ACHN (cell line): ENCODE data around the gene PP2D1.
"Not testable (repeated sequence)": the region's sequence is repeated elsewhere in the genome, so short reads cannot be mapped to it uniquely, and the experiment has no call there.

ENCODE experiments used
- DNase-seq: peaks from one replicate; pipeline ENCODE4 v3.0.0-alpha.2; 2015
- in situ Hi-C: cut with HindIII; loops from 2 replicates; pipeline ENCODE4 v1.10.0; 2017; ENCODE audit warnings: low sequenced_read_pairs, low pct_ligation_motif_present, low pct_unique_long_range_greater_than_20kb

The PP2D1 gene

DNA sequence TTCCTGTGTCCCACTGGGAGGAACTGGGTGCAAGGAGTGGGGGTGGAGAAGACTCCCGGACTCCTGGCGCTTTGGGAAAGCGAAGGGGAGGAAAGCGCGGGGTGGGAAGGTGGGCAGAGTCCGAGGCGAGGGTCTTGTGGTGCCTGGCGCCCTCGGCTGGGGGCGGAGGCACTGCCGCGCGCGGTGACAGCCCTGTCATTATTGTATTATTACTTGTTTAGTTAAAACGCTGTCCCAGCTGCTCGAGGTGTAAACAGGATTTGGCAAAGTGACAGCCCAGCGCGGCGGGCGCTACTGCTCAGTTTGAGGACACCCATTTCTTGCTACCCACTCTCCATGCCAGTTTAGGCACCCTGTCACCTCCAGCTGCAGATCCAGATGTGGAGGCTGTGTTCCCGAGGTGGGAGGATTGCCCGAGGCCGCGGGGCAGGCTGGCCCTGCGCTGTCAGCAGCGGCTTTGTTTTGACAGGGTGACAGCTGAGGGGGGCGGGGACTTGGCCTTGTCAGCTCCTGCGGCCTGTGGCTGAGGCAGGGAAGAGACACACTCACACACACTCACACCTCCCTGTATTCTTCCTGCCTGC lies 29.2 kb upstream of the PP2D1 start:
- peak; percentile 48 for DNase-seq
- in situ Hi-C loops, result no loop called here

DNA sequence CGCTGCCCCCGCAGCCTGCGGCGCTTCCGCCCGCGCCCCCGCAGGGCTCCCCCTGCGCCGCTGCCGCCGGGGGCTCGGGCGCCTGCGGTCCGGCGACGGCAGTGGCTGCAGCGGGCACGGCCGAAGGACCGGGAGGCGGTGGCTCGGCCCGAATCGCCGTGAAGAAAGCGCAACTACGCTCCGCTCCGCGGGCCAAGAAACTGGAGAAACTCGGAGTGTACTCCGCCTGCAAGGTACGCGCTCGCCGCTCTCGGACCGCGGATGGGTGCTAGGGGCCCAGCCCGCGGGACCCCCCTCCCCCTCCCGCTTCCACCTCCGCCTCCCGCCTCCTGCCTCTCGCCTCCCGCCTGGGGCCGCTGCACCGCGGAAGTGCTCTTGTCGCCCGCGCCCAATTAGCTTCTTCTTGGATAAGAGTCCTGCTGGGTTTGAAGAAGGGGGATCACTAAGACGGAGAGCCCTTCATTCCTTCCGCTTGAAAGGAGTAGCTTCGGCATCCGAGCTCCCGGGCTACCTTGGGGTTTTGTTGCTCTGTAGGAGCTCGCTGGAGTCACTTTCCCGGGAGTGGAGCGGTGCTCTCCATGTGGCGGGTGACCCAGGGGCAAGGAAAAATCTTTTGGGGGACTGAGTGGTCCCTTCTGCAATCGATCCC lies 28.6 kb upstream of the PP2D1 start:
- in situ Hi-C loops, result no loop called here

DNA sequence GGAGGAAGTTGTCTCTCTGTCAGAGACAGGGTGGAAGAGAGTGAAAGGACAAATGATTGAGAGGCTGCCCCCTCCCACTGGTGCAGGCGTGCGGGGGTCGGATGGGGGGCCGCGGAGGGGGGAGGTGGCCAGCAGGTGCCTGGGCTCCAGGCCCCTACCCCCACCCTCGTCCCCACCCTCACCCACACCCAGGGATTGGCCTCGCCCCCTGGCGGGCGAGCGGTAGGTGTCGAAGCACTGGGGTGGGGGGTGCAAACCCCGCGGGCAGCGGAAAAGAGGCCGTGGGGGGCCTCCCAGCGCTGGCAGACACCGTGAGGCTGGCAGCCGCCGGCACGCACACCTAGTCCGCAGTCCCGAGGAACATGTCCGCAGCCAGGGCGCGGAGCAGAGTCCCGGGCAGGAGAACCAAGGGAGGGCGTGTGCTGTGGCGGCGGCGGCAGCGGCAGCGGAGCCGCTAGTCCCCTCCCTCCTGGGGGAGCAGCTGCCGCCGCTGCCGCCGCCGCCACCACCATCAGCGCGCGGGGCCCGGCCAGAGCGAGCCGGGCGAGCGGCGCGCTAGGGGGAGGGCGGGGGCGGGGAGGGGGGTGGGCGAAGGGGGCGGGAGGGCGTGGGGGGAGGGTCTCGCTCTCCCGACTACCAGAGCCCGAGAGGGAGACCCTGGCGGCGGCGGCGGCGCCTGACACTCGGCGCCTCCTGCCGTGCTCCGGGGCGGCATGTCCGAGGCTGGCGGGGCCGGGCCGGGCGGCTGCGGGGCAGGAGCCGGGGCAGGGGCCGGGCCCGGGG lies 27.9 kb upstream of the PP2D1 start, which contains the start of gene KAT2B:
TSS of gene KAT2B (plus strand) at position 682 of the 783 bp plus-strand sequence. CDS start at position 714, 32 bp downstream.
- in situ Hi-C loops, result no loop called here
- DNase-seq, result peak; percentile 84

More for the DNA sequence above, 28.6 kb upstream of the PP2D1 start:
- DNase-seq, result peak; percentile 71

DNA sequence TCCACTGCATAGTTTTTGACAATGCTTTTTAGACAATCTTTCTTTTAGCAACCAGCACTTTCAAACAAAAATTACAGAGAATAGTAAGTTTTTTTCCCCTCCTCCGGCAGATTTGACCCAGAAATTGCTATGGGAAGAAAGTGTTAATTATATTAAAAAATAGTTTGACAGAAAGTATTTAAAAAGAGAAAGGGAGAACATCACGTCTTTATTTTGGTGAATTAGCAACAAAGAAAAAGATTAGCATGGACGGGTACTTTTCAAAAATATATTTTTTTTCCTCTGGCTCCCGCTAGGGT lies 27.4 kb upstream of the PP2D1 start:
- in situ Hi-C loops, result no loop called here

DNA sequence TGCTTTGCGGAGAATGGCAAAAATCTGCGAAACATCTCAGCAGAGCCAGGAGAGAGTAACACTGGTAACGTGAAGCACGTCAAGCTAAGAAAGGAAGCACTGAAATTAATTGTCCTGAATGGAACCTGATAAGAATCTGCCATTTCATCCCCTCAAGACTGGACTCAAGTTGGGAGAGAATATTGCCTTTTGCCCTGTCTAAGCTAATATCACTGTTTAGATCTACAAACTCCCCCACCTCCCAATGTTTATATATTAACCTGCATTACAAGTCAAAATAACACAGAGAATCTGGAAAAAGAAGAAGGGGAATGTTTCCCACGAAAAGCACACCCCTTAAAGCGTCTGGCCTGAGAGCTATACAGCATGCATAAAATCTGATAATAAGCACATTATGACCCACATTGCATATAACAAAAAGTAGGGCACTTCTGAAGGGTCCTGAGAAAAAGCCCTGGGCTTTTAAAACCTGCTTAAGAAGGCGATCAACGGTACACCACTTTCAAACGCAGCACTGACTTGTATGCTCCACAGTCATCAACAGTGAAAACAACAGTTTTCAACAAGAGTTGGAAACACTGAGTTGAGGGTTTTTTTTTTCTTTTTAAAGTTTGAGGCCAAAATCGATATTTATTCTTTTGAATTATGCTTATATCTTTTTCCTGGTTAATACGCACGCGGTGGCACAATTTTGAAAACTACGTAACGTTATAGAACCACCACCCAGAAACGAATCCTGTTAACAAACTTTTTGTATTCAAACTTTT lies 26.8 kb upstream of the PP2D1 start:
- peak; percentile 9 for DNase-seq
- in situ Hi-C loops, result no loop called here

More for the DNA sequence above, 27.4 kb upstream of the PP2D1 start:
- no peak for DNase-seq

DNA sequence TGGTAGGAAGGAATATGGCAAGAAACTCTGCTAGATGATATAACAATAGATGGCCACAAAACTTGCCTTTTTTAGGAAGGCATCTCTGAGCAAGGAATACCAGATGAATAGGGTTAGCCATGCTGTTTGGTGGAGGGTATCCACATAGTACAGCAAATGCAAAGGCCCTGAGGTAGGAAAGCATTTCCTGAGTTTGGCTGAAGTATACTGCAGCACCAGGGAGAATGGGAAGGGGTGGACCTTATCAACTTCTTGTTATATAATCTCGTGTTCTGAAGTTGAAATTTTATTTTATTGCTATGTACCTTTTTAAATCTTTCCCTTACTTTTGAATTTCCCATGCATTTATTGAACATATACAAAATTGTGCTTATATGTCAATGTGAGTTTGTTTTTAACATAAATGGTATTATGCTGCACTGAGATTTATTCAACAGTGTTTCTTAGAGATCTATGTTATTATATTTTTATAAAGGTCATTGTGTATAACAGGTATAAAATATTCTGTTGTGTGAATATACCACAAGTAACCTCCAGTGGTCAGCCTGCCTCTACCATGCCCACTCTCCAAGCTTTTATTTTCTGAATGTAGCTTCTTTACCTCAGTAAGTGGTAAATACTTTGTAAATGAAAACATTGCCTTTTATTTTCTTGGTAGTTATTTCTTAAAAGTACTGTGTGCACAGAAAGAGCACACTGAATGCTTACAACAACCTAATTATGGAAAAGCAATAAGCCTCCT lies 25.4 kb upstream of the PP2D1 start:
- in situ Hi-C loops, result no loop called here
- no peak for DNase-seq

DNA sequence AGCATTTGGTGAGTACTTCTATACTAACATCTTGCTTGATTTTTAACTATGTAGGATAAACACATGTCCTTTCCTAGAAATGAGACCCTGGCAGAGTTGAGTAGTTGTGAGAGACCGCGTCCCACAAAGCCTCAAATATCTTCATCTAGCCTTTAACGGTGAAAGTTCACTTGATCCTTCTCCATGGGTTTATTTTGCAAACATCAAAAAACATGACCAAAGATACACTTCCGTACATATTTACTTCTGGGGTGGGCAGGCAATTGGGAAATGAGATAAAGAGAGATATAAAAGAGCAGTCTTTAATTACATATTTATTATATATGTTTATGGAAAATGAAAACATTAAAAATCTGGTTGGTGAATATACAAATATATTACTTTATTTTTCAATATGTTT lies 23.0 kb upstream of the PP2D1 start:
- in situ Hi-C loops, result no loop called here

DNA sequence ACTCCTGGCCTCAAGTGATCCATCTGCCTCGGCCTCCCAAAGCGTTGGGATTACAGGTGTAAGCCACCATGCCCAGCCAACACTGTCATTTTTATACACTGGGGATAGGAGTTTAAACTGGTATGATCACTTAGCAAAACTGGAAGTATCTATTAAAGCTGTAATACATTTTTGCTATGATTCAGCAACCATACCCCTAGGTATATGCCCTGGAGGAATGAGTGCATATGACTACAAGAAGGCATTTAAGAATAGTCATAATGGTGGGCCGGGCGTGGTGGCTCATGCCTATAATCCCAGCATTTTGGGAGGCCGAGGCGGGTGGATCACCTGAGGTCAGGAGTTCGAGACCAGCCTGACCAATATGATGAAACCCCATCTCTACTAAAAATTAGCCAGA lies 19.9 kb upstream of the PP2D1 start:
- in situ Hi-C loops, DNase-seq: not testable (repeated sequence)

More for the DNA sequence above, 23.0 kb upstream of the PP2D1 start:
- DNase-seq, result no peak

DNA sequence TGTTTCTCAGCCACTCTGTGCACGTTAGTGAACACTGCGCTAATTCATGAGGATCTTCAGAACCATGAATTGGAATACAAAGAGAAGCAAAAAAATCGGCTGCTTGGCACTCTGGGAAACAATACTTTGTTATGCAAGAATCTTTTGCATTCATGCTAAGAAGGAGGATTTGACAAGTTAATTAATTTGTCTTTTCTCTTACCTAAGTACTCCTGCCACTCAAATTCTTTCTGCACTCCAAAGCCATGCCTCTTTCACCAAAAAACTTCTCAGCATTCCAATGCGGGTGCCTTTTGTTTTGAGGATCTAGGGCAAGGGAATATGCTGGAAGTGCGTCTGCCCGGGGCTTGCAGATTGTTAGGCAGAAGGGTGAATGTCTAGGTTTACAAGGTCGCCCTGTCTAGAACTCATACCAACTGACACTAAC lies 16.9 kb upstream of the PP2D1 start:
- in situ Hi-C loops, result no loop called here
- DNase-seq, result no peak

DNA sequence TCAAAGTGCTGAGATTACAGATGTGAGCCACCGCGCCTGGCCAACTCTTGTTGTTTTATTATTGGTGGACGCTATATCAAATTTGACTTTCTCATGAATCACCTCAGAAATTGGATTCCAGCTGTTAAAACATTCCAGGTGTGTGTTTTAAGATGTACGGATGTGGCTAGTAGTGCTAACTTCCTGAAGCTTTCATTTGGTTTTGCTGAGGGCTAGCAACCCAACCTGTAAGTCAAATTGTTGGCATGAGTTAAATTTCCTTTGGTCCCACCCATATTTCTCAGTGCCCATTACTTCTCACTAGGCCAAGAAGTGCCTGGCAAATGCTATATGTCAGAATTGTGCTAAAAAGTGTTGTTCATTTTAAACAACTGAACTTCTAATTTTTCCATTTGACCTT lies 15.1 kb upstream of the PP2D1 start:
- in situ Hi-C loops, result no loop called here
- no peak for DNase-seq

DNA sequence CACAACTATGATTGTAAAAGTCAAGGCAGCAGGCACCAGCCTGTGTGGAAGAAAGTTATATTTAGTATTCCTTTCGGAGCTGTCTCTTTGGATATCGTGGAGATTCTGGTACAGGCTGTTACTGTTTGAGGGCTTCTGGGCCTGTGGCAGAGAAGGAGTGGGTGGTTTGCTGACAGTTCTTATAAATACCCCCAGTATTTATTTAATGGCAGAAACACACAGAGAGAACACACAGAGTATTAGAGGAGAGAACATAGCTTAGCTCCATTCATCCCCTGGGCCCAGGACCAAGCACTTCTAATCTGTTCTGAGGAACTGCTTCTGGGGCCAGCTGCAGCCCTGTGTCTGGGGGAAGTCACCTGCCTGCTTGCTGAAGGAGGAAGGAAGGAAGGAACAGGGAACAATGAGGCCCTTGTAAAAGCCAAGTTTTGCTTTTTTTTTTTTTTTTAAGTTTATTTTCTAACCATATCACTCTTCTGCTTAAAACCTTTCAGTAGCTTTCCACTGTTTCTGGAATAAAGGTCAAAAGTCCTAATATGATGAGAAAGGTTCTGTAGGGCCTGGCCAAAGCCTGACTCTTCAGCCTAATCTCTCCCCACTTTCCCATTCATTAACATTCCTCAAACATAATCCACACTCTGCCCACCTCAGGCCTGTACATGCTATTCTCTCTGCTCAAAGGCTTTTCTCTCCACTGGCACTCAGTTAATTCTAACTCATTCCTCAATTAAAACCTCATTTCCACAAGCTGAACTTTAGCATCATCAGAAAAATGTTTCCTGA lies 11.8 kb upstream of the PP2D1 start:
- in situ Hi-C loops, result no loop called here
- no peak for DNase-seq

DNA sequence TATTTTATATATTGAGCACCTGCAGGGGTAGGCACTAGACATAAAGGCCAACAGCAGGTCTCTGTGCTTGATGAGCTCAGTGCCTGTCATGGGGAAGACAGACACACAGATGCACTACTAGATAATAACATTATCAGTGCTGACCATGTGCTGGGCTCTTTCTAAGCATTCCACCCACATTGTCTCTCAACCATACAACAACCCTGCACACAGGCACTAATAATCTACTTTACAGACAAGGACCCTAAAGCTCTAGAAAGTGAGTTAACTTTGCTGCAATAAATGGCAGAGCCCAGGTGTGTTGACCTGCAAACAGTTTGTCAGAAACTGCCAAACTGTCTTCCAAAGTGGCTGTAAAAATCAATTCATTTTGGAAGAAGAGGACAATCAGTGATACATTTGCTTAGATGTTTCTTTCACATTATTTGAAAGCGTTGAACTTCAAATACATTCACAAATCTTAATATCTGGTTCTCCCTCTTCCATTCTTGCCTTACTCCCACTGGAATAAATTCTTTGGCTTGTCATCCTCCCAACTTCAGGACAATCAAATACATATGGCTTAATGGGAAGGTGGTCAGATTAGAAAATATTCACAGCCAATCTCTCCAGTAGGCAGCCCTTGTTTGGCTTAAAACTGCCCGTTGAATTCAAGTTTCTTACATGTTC lies 11.0 kb upstream of the PP2D1 start:
- in situ Hi-C loops, result no loop called here
- DNase-seq, result no peak

DNA sequence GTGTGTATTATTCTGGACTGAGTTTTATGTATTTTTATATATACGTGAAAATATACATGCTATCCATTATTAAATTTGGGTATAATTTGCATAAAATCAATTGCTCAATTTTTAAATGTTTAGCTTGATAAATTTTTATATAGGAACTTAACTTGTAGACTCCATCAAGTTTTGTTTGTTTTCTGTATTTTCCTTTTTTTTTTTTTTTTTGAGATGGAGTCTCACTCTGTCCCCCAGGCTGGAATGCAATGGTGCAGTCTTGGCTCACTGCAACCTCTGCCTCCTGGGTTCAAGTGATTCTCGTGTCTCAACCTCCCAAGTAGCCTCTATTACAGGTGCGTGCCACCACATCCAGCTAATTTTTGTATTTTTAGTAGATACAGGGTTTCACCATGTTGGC lies 4.0 kb upstream of the PP2D1 start:
- DNase-seq, in situ Hi-C loops: not testable (repeated sequence)

DNA sequence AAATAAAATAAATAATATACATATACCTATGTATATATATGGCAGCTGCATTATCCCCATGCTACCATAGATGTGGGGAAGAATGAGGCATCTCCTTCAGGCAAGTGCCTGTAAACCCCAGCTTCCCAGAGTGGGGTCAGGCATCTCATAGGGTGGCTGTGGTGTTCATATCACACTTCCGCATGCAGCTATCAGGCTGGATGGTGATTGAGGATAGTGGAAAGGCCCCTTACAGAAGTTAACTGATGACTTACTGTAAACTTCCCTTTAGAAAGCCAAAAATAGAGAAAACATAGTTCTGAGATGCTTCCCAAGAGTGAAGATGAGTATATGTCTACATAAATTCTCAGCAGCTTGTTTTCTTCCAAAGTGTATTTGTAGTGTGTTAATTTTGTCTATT lies 3.5 kb upstream of the PP2D1 start:
- no peak for DNase-seq
- in situ Hi-C loops, result no loop called here

DNA sequence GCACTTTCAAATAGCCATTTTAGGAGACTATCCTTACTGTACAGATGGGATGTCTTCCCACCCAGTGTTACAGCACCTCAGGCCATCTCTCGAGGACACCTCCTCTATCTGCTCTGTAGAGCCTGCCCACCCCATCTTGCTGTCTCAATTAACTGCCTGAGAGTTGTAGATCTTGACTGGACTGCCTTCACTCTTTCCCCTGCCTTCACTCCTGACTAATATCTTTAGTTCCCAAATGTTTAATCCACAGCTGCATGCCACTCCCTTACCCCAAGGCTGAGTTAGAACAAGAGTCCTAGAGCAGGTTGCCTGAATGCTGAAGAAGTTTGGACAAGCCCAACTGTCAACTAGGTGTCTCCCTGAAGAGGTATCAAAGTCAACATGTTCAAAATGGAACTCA lies 1.3 kb upstream of the PP2D1 start:
- in situ Hi-C loops, result no loop called here
- DNase-seq, result no peak

DNA sequence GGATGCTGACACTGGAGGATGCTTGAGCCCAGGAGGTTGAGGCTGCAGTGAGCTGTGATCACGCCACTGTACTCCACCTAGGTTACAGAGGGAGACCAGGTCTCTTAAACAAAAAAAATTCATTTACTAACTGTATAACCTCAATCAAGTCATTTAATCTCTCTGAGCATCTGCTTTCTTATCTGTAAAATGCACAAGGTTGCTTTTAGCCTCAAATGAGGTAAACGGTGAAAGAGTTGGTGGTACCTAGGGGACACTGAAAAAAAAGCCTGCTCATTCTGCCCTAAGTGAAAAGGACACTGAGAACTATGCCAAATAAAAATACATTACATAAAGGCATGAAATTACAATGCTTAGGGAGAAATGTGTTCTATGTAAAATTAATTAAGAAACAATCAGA lies 3.4 kb downstream of the PP2D1 start:
- in situ Hi-C loops, result no loop called here
- no peak for DNase-seq

DNA sequence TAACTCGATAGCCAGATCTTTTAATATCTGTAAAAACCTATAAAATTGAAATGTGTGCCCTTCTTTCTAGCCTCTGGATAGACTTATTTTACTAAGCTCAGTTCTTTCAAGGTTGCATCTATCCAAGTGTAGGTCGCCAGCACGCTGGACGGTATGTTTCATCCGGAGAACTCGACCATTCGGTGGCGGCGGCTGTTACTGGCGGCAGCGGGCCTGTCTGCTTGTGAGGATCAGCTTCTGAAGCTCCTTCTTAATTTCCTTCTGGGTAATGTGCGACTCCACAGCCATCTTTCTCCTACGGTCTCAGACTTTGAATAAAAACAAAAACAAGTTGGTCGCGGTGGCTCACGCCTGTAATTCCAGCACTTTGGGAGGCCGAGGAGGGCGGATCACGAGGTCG lies 4.1 kb downstream of the PP2D1 start:
- no peak for DNase-seq
- in situ Hi-C loops, result no loop called here
